Tongue (tissue), 2 donors: ENCODE measurements around the gene CFAP119. TPM values are rescaled to one million over a fixed set of nuclear protein-coding genes. Genes with fewer than 3 reads are reported as not detected.
A peak's percentile ranks its signal among the peaks of the same experiment; 100 is the strongest.

Experiments used
- small RNA-seq: library from RNA; depleted of rRNA; stranded (forward); fragments of <200 nt; gene quantifications from one replicate; pipeline ENCODE3, GENCODE V24; 2014; ENCODE audit warnings: low replicate concordance
- total RNA-seq: library from RNA; depleted of rRNA; stranded (reverse); fragments of >200 nt; gene quantifications from one replicate; pipeline ENCODE4 v1.2.3, GENCODE V29; 2014

CFAP119 gene
- total RNA-seq, 1 donor from 2014 or later = 2.2 TPM

Small RNA genes lying within 50 kb of the gene (small RNA-seq; reads per million reads assigned to genes)
- 1.7 reads per million, percentile 89 among the genes with 10 or more reads in this experiment for gene SNORA30

Other genes starting within 250 kb of the CFAP119 start
- 25.6 TPM for gene ZNF768, start 235.5 kb downstream of the CFAP119 start, total RNA-seq
- 14.7 TPM for gene ZNF747, start 227.2 kb downstream of the CFAP119 start, total RNA-seq
- gene ZNF764, start 203.7 kb downstream of the CFAP119 start, total RNA-seq = 8.0 TPM
- 4.5 TPM for gene ZNF688, start 190.3 kb downstream of the CFAP119 start, total RNA-seq
- 12.1 TPM for gene ZNF785, start 176.4 kb downstream of the CFAP119 start, total RNA-seq
- 4.3 TPM for gene ZNF689, start 151.7 kb downstream of the CFAP119 start, total RNA-seq
- gene PRR14, start 111.1 kb downstream of the CFAP119 start, total RNA-seq = 10.4 TPM
- gene FBRS, start 103.6 kb downstream of the CFAP119 start, total RNA-seq = 16.5 TPM
- 35.6 TPM for gene SRCAP, start 62.9 kb downstream of the CFAP119 start, total RNA-seq
- 9.3 TPM for gene PHKG2, start 13.6 kb downstream of the CFAP119 start, total RNA-seq
- 83.2 TPM for gene RNF40, start 260 bp upstream of the CFAP119 start, total RNA-seq
- 10.8 TPM for gene ZNF629, start 25.1 kb upstream of the CFAP119 start, total RNA-seq
- 24.2 TPM for gene BCL7C, start 132.0 kb upstream of the CFAP119 start, total RNA-seq
- 2.1 TPM for gene CTF1, start 134.6 kb upstream of the CFAP119 start, total RNA-seq
- 9.3 TPM for gene FBXL19, start 161.5 kb upstream of the CFAP119 start, total RNA-seq
- 15.7 TPM for gene ORAI3, start 187.0 kb upstream of the CFAP119 start, total RNA-seq
- gene SETD1A, start 195.7 kb upstream of the CFAP119 start, total RNA-seq = 4.6 TPM
- gene HSD3B7, start 223.1 kb upstream of the CFAP119 start, total RNA-seq = 15.9 TPM
- 0.92 TPM for gene STX1B, start 248.6 kb upstream of the CFAP119 start, total RNA-seq